K562 (cell line): ENCODE data around the gene PSMD9.
"Not testable (repeated sequence)": the region's sequence is repeated elsewhere in the genome, so short reads cannot be mapped to it uniquely, and the experiment has no call there.

Experiments used
- BCL6 ChIP-seq: fragments of 250-450 bp; sonication (Bioruptor Pico); IDR thresholded peaks from 2 replicates; pipeline ENCODE4 v1.4.0; 2020
- CEBPB ChIP-seq: fragments of 450-650 bp; IDR thresholded peaks from 2 replicates; pipeline ENCODE4 v1.6.1; 2016; ENCODE audit warnings: missing genetic modification characterization, missing compliant biosample characterization
- MEF2A ChIP-seq: IDR thresholded peaks from 2 replicates; pipeline ENCODE4 v1.6.1; 2011; ENCODE audit warnings: low read depth, mild to moderate bottlenecking, low read length, moderate library complexity; ENCODE audit not compliant: control insufficient read depth
- NR3C1 ChIP-seq: sonication (generic); formaldehyde crosslinking; IDR thresholded peaks from 2 replicates; pipeline ENCODE4 v1.8.1; 2022; ENCODE audit warnings: missing genetic modification reagents
- REST ChIP-seq, 2 experiments: fragments of 450-650 bp; formaldehyde crosslinking in 1 of 2; IDR thresholded peaks; 2 replicates each; pipeline versions ENCODE4 v1.4.0 to v1.6.1; 2014 to 2020; ENCODE audit warnings: mild to moderate bottlenecking in 2 of 2, borderline replicate concordance in 1 of 2, low read depth in 1 of 2
- TARDBP ChIP-seq: fragments of 450-650 bp; IDR thresholded peaks from 2 replicates; pipeline ENCODE4 v1.6.1; 2016
- TRIM25 ChIP-seq: fragments of 450-650 bp; IDR thresholded peaks from 2 replicates; pipeline ENCODE4 v1.7.0; 2016; ENCODE audit warnings: borderline replicate concordance
- TF ChIP-seq, protein P1 (sequence below), 2 experiments: IDR thresholded peaks in 1 of 2; conservative IDR thresholded peaks in 1 of 2; 2 replicates each; pipeline ENCODE4 v1.6.1; 2016; ENCODE audit warnings: low read depth in 2 of 2, mild to moderate bottlenecking in 1 of 2, missing compliant biosample characterization in 1 of 2, missing genetic modification characterization in 1 of 2, moderate library complexity in 1 of 2
- TF ChIP-seq, protein P2 (sequence below): fragments of 200-800 bp; sonication (Bioruptor generic); IDR thresholded peaks from 2 replicates; pipeline ENCODE4 v1.6.1; 2016; ENCODE audit warnings: missing genetic modification characterization, missing compliant biosample characterization

GRCh38 chr12:121876080-121876447 lies 12.5 kb upstream of the PSMD9 start:
- TF ChIP-seq, protein P1, sequence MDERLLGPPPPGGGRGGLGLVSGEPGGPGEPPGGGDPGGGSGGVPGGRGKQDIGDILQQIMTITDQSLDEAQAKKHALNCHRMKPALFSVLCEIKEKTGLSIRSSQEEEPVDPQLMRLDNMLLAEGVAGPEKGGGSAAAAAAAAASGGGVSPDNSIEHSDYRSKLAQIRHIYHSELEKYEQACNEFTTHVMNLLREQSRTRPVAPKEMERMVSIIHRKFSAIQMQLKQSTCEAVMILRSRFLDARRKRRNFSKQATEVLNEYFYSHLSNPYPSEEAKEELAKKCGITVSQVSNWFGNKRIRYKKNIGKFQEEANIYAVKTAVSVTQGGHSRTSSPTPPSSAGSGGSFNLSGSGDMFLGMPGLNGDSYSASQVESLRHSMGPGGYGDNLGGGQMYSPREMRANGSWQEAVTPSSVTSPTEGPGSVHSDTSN (CRISPR knock-in tag; IDR thresholded peaks at IDR 0.05; ENCODE audit: low read depth): not testable (repeated sequence)
- TF ChIP-seq, protein P1 (tag; conservative IDR thresholded peaks at IDR 0.05; ENCODE audit: low read depth): not testable (repeated sequence)
- TF ChIP-seq BCL6; MEF2A; TARDBP; CEBPB (tag); TRIM25; NR3C1 (CRISPR knock-in tag); REST (IDR thresholded peaks at IDR 0.05; ENCODE audit: borderline replicate concordance); REST (CRISPR knock-in tag; IDR thresholded peaks at IDR 0.05; ENCODE audit: low read depth): not testable (repeated sequence)
- TF ChIP-seq, protein P2, sequence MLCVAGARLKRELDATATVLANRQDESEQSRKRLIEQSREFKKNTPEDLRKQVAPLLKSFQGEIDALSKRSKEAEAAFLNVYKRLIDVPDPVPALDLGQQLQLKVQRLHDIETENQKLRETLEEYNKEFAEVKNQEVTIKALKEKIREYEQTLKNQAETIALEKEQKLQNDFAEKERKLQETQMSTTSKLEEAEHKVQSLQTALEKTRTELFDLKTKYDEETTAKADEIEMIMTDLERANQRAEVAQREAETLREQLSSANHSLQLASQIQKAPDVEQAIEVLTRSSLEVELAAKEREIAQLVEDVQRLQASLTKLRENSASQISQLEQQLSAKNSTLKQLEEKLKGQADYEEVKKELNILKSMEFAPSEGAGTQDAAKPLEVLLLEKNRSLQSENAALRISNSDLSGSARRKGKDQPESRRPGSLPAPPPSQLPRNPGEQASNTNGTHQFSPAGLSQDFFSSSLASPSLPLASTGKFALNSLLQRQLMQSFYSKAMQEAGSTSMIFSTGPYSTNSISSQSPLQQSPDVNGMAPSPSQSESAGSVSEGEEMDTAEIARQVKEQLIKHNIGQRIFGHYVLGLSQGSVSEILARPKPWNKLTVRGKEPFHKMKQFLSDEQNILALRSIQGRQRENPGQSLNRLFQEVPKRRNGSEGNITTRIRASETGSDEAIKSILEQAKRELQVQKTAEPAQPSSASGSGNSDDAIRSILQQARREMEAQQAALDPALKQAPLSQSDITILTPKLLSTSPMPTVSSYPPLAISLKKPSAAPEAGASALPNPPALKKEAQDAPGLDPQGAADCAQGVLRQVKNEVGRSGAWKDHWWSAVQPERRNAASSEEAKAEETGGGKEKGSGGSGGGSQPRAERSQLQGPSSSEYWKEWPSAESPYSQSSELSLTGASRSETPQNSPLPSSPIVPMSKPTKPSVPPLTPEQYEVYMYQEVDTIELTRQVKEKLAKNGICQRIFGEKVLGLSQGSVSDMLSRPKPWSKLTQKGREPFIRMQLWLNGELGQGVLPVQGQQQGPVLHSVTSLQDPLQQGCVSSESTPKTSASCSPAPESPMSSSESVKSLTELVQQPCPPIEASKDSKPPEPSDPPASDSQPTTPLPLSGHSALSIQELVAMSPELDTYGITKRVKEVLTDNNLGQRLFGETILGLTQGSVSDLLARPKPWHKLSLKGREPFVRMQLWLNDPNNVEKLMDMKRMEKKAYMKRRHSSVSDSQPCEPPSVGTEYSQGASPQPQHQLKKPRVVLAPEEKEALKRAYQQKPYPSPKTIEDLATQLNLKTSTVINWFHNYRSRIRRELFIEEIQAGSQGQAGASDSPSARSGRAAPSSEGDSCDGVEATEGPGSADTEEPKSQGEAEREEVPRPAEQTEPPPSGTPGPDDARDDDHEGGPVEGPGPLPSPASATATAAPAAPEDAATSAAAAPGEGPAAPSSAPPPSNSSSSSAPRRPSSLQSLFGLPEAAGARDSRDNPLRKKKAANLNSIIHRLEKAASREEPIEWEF (CRISPR knock-in tag): not testable (repeated sequence)
